IPS DF 6.9 (cell line): ENCODE results near the gene COL18A1.

Experiments
- DNase-seq: peaks from one replicate; pipeline ENCODE4 v3.0.0-alpha.2; 2013; ENCODE audit warnings: low read depth, low spot score
- H3K27ac ChIP-seq: one replicate; pipeline ENCODE4 v1.5.1; 2013; ENCODE audit warnings: low read length, control low read depth
- H3K27me3 ChIP-seq: 2 replicates; pipeline ENCODE4 v1.6.1; 2013; ENCODE audit warnings: mild to moderate bottlenecking, low read length; ENCODE audit not compliant: control insufficient read depth, insufficient read depth
- H3K36me3 ChIP-seq: 2 replicates; pipeline ENCODE4 v1.6.1; 2013; ENCODE audit warnings: low read length; ENCODE audit not compliant: control insufficient read depth, insufficient read depth
- H3K4me1 ChIP-seq: 2 replicates; pipeline ENCODE4 v1.6.1; 2013; ENCODE audit warnings: low read length; ENCODE audit not compliant: control insufficient read depth, insufficient read depth
- H3K4me3 ChIP-seq: 2 replicates; pipeline ENCODE4 v1.5.1; 2013; ENCODE audit warnings: mild to moderate bottlenecking, low read length
- H3K9me3 ChIP-seq: 2 replicates; pipeline ENCODE4 v1.6.1; 2013; ENCODE audit warnings: low read length, inconsistent platforms; ENCODE audit not compliant: control insufficient read depth, insufficient read depth
- WGBS: extraction: QIAGEN DNeasy Blood & Tissue Kit; methylation state at CpG from one replicate; pipeline ENCODE4 v1.1.7; 2013; ENCODE audit warnings: mixed read lengths, missing lambda C conversion rate; ENCODE audit not compliant: insufficient read length, insufficient coverage; 5-methylcytosine and 5-hydroxymethylcytosine counted together

Gene COL18A1

DNA sequence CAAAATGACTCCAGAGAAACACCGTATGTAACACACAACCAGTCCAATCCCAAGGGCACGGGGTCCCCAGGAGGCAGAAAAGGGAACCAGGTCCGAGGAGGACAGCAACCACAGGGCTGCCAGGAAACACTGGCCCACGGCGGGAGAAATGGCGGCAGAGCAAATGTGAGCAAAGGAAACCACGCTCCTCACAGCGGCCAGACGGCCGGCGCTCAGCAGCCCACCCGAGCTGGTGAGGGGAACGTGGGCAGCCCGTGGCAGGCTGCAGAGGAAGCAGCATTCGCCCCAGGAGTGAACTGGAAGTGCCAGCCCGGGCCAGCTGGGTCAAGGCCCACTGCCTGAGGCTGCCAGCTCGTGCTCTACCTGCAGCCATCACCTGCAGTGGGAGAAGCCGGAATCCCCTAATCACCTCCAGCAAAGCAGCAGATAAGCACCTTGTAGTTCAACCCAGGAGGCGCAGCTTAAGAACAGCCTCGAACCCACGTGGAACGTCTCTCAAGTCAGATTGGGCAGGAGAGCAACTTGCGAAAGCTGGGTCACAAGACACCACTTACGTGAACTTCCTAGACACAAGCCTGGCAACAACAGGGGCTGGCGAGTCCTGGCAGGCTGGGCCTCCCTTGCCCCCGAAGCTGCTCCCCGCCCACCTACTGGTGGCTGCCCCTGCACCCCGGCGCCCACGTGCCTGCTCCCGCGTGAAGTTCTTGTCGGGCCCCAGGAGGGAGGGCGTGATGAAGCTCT lies 130.5 kb downstream of the COL18A1 start:
- no peaks in the 10 kb centered on the region for H3K27me3 ChIP-seq
- H3K27ac ChIP-seq, result no peak overlapping the region
- no peaks in the 10 kb centered on the region for H3K9me3 ChIP-seq
- H3K4me1 ChIP-seq, result no peaks in the 10 kb centered on the region; the same call in 1 of the 2 replicates
- H3K4me3 ChIP-seq, result no peak overlapping the region
- no peak for DNase-seq
- peaks cover 25% of the 10 kb centered on the region; the same call in 1 of the 2 replicates for H3K36me3 ChIP-seq
- no CpG with 5 or more reads among the region's 34 CpGs for WGBS

DNA sequence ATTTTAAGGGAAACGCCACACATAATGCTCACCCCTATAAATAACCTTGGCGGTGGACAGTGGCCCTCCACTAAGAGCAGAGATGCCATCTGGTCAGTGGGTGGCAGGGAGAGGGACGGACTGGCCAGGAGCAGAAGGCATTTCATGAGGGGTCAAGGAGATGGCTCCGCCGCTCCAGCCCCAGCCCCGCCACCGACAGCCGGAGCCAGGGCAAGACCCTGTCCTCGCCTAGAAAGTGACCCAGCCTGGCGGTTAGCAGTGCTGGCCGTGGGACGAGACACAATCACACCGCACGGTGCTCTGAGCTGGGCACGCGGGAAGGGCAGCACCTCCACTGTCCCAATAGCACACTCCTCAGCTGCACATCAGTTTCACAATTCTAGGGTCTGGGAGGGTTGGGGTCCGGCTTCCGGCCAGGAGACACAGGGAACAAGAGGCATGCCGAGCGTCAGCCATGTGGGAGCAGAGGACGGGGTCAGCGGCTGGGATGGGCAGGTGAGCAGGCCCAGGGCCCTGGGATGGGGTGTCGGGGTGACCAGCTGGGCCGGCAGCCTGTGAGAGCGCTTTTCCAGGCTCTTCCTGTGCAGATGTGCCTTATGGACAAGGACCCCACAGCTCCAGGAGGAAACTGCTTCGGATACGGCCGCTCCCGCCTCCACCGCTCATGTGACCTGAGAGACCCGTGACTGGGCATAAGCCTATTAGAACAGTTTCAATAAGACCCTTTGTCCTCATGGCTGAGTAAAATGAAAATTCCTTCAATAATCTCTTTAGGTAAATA lies 131.5 kb downstream of the COL18A1 start:
- H3K27ac ChIP-seq, result no peak overlapping the region
- no peak for DNase-seq
- H3K36me3 ChIP-seq, result peaks cover 19% of the 10 kb centered on the region; the same call in 1 of the 2 replicates
- no peak overlapping the region for H3K4me3 ChIP-seq
- H3K4me1 ChIP-seq, result no peaks in the 10 kb centered on the region; the same call in 1 of the 2 replicates
- no peaks in the 10 kb centered on the region for H3K9me3 ChIP-seq
- no peaks in the 10 kb centered on the region for H3K27me3 ChIP-seq
- no CpG with 5 or more reads among the region's 31 CpGs for WGBS

GRCh38 chr21:45537111-45537745 lies 132.3 kb downstream of the COL18A1 start:
- no peak overlapping the region for H3K4me3 ChIP-seq
- no peaks in the 10 kb centered on the region for H3K9me3 ChIP-seq
- no peaks in the 10 kb centered on the region; the same call in 1 of the 2 replicates for H3K4me1 ChIP-seq
- H3K27me3 ChIP-seq, result no peaks in the 10 kb centered on the region
- H3K27ac ChIP-seq, result no peak overlapping the region
- no peak for DNase-seq
- WGBS, result no CpG with 5 or more reads among the region's 37 CpGs
- H3K36me3 ChIP-seq, result peaks cover 12% of the 10 kb centered on the region; the same call in 1 of the 2 replicates

DNA sequence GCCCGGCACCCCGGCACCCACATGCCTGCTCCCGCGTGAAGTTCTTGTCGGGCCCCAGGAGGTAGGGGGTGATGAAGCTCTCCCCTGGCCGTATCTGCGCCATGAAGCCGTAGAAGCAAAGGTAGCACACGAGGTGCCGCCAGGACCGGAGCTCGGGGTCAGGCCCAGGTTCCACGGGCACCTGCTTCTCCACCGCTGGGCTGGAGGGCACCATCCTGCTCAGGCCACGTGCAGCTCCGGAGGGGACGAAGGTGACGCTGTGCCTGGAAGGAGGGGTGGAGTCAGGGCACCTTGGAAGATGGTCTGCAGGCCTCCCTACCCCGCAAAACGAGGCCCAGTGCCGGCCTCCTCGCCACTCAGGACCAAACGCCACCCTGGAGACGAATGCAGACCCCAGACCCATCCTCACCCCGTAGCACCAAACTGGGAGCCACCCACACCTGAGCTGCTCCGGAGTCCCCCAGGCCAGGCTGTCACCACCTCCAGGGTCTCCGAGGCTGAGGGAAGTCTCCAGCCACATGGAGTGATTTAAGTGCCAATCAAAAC lies 132.9 kb downstream of the COL18A1 start:
- Histone ChIP-seq H3K27me3 (no peaks in the 10 kb centered on the region), H3K9me3 (no peaks in the 10 kb centered on the region), H3K4me1 (no peaks in the 10 kb centered on the region; the same call in 1 of the 2 replicates), H3K27ac (no peak overlapping the region), H3K36me3 (peaks cover 12% of the 10 kb centered on the region; the same call in 1 of the 2 replicates), H3K4me3 (no peak overlapping the region)
- WGBS, result no CpG with 5 or more reads among the region's 27 CpGs
- no peak for DNase-seq

DNA sequence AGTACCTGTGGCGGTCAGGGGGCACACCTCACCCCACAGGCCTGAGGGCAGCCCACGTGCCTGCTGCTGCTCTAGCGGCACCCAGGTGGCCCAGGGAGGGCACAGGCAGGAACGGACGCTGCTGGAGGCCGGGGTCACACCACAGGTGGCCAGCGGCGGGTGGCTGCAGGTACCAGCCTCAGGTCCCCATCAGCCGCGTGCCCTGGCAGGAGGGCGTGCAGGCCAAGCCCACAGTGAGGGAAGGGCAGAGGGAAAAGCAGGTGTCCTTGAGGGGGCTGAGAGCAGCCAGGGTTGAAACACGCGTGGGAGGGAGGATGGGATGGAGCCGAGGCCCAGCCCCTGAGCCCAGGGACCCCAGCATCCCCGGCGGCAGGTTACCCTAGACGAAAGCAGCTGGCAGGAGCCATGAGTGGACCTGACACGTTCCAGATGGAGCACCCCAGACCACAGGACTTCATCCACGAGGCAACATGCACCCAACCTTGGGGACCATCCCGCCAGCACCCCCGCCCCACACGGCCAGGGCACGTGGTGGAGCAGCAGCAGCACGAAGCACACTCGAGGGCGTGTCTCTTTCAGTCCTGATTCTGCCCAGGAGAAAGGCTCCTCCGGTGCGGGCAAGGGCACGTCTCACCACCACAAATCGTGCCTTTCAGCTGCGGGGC lies 133.5 kb downstream of the COL18A1 start:
- no peaks in the 10 kb centered on the region; the same call in 1 of the 2 replicates for H3K4me1 ChIP-seq
- no peak for DNase-seq
- H3K27ac ChIP-seq, result no peak overlapping the region
- no peaks in the 10 kb centered on the region for H3K9me3 ChIP-seq
- H3K27me3 ChIP-seq, result no peaks in the 10 kb centered on the region
- H3K4me3 ChIP-seq, result no peak overlapping the region
- no CpG with 5 or more reads among the region's 31 CpGs for WGBS
- peaks cover 12% of the 10 kb centered on the region; the same call in 1 of the 2 replicates for H3K36me3 ChIP-seq

GRCh38 chr21:45539046-45539795 lies 134.3 kb downstream of the COL18A1 start:
- no peaks in the 10 kb centered on the region for H3K27me3 ChIP-seq
- DNase-seq, result no peak
- H3K4me3 ChIP-seq, result no peak overlapping the region
- peaks cover 12% of the 10 kb centered on the region; the same call in 1 of the 2 replicates for H3K36me3 ChIP-seq
- H3K27ac ChIP-seq, result no peak overlapping the region
- no peaks in the 10 kb centered on the region for H3K9me3 ChIP-seq
- no CpG with 5 or more reads among the region's 17 CpGs for WGBS
- no peaks in the 10 kb centered on the region; the same call in 1 of the 2 replicates for H3K4me1 ChIP-seq

GRCh38 chr21:45539796-45540600 lies 135.0 kb downstream of the COL18A1 start:
- H3K36me3 ChIP-seq, result peaks cover 8% of the 10 kb centered on the region; the same call in 1 of the 2 replicates
- no peaks in the 10 kb centered on the region; the same call in 1 of the 2 replicates for H3K4me1 ChIP-seq
- DNase-seq, result no peak
- no peak overlapping the region for H3K27ac ChIP-seq
- no peak overlapping the region for H3K4me3 ChIP-seq
- WGBS, result no CpG with 5 or more reads among the region's 24 CpGs
- no peaks in the 10 kb centered on the region for H3K9me3 ChIP-seq
- H3K27me3 ChIP-seq, result no peaks in the 10 kb centered on the region

GRCh38 chr21:45540601-45540970 lies 135.6 kb downstream of the COL18A1 start:
- H3K27me3 ChIP-seq, result no peaks in the 10 kb centered on the region
- WGBS, result no CpG with 5 or more reads among the region's 10 CpGs
- no peak overlapping the region for H3K27ac ChIP-seq
- H3K9me3 ChIP-seq, result no peaks in the 10 kb centered on the region
- no peaks in the 10 kb centered on the region; the same call in 1 of the 2 replicates for H3K4me1 ChIP-seq
- no peak for DNase-seq
- H3K36me3 ChIP-seq, result peaks cover 5% of the 10 kb centered on the region; the same call in 1 of the 2 replicates
- no peak overlapping the region for H3K4me3 ChIP-seq
